Neural progenitor cell (in vitro differentiated cells): ENCODE data around the gene C2CD4C. TPM values are rescaled to one million over a fixed set of nuclear protein-coding genes. Genes with fewer than 3 reads are reported as not detected.

ENCODE experiments used
- DNase-seq: peaks from one replicate; pipeline ENCODE4 v3.0.0-alpha.2; 2016; ENCODE audit warnings: low spot score
- H2AFZ ChIP-seq: fragments of 200-600 bp; sonication (generic); replicated peaks from 2 replicates; pipeline ENCODE4 v1.6.1; 2016; ENCODE audit warnings: antibody characterized with exemption
- H3F3A ChIP-seq: fragments of 200-600 bp; sonication (generic); 2 replicates; pipeline ENCODE4 v1.6.1; 2016; ENCODE audit warnings: antibody characterized with exemption, low read depth
- H3K27ac ChIP-seq: fragments of 200-600 bp; sonication (generic); 2 replicates; pipeline ENCODE4 v1.5.1; 2016; ENCODE audit warnings: mild to moderate bottlenecking
- H3K27me3 ChIP-seq: fragments of 200-600 bp; sonication (generic); 2 replicates; pipeline ENCODE4 v1.6.1; 2016; ENCODE audit warnings: mild to moderate bottlenecking, moderate library complexity
- H3K36me3 ChIP-seq: fragments of 200-600 bp; sonication (generic); 2 replicates; pipeline ENCODE4 v1.5.1; 2016
- H3K4me1 ChIP-seq: fragments of 200-600 bp; sonication (generic); 2 replicates; pipeline ENCODE4 v1.6.1; 2016; ENCODE audit warnings: mixed run types
- H3K4me2 ChIP-seq: fragments of 200-600 bp; sonication (generic); 2 replicates; pipeline ENCODE4 v1.6.1; 2016
- H3K4me3 ChIP-seq: fragments of 200-600 bp; sonication (generic); 2 replicates; pipeline ENCODE4 v1.5.1; 2016
- H3K79me2 ChIP-seq: fragments of 200-600 bp; sonication (generic); 2 replicates; pipeline ENCODE4 v1.6.1; 2016; ENCODE audit warnings: low read depth
- H3K9ac ChIP-seq: fragments of 200-600 bp; sonication (generic); 2 replicates; pipeline ENCODE4 v1.6.1; 2016
- H3K9me3 ChIP-seq: fragments of 200-600 bp; sonication (generic); 2 replicates; pipeline ENCODE4 v1.5.1; 2016; ENCODE audit warnings: low read depth
- H4K20me1 ChIP-seq: fragments of 200-600 bp; sonication (generic); 2 replicates; pipeline ENCODE4 v1.6.1; 2016; ENCODE audit warnings: low read depth
- H3K27ac Mint-ChIP-seq: 3 replicates; pipeline ENCODE4 v1.8.0; 2021; ENCODE audit warnings: mixed read lengths
- H3K27me3 Mint-ChIP-seq: 2 replicates; pipeline ENCODE4 v1.8.0; 2022; ENCODE audit warnings: low read depth, mild to moderate bottlenecking, inconsistent platforms, moderate library complexity, mixed read lengths; ENCODE audit not compliant: insufficient read depth
- H3K36me3 Mint-ChIP-seq: 3 replicates; pipeline ENCODE4 v1.8.0; 2021; ENCODE audit warnings: mixed read lengths
- H3K4me1 Mint-ChIP-seq: 3 replicates; pipeline ENCODE4 v1.8.0; 2021; ENCODE audit warnings: mixed read lengths
- H3K4me3 Mint-ChIP-seq: 3 replicates; pipeline ENCODE4 v1.8.0; 2021; ENCODE audit warnings: mild to moderate bottlenecking, moderate library complexity, mixed read lengths
- H3K9me3 Mint-ChIP-seq: 3 replicates; pipeline ENCODE4 v1.8.0; 2020; ENCODE audit warnings: mixed read lengths
- CTCF ChIP-seq: fragments of 200-600 bp; sonication (generic); IDR thresholded peaks from 2 replicates; pipeline ENCODE4 v1.5.1; 2017; ENCODE audit warnings: antibody characterized with exemption, mild to moderate bottlenecking
- EZH2 ChIP-seq: fragments of 200-600 bp; sonication (generic); IDR thresholded peaks from 2 replicates; pipeline ENCODE4 v1.6.1; 2017; ENCODE audit warnings: antibody characterized with exemption, mild to moderate bottlenecking, moderate library complexity
- EZH2phosphoT487 ChIP-seq: fragments of 200-600 bp; sonication (generic); IDR thresholded peaks from 2 replicates; pipeline ENCODE4 v1.6.1; 2017; ENCODE audit warnings: antibody characterized with exemption
- total RNA-seq: library from RNA; depleted of rRNA; stranded (reverse); fragments of >200 nt; gene quantifications from 2 replicates; pipeline ENCODE4 v1.2.3, GENCODE V29; 2015; ENCODE audit warnings: low replicate concordance

Gene C2CD4C
- total RNA-seq, 1 donor from 2014 or later: 2.3 TPM

GRCh38 chr19:419721-420515 lies 11.0 kb upstream of the C2CD4C start:
- Histone ChIP-seq H3K4me2 (no peak overlapping the region), H3K9ac (no peak overlapping the region), H3K27ac (no peak overlapping the region), H3F3A (no peaks in the 10 kb centered on the region), H3K27me3 (no peaks in the 10 kb centered on the region), H4K20me1 (no peaks in the 10 kb centered on the region), H3K4me3 (no peak overlapping the region), H2AFZ (no peak overlapping the region), H3K9me3 (no peaks in the 10 kb centered on the region), H3K36me3 (no peaks in the 10 kb centered on the region), H3K79me2 (no peaks in the 10 kb centered on the region), H3K4me1 (peaks cover 17% of the 10 kb centered on the region)
- Mint-ChIP-seq H3K4me1 (peaks cover 20% of the 10 kb centered on the region), H3K9me3 (no peaks in the 10 kb centered on the region), H3K27ac (no peak overlapping the region), H3K27me3 (peaks cover 8% of the 10 kb centered on the region), H3K4me3 (no peak overlapping the region), H3K36me3 (peaks cover 2% of the 10 kb centered on the region)
- TF ChIP-seq CTCF (no peak), EZH2 (no peak), EZH2phosphoT487 (no peak)
- no peak for DNase-seq

GRCh38 chr19:418761-419671 lies 10.1 kb upstream of the C2CD4C start:
- Histone ChIP-seq H3K9ac (no peak overlapping the region), H3K4me3 (no peak overlapping the region), H3K4me1 (peaks cover 17% of the 10 kb centered on the region), H3K27me3 (no peaks in the 10 kb centered on the region), H3K4me2 (no peak overlapping the region), H4K20me1 (no peaks in the 10 kb centered on the region), H3K36me3 (no peaks in the 10 kb centered on the region), H3K9me3 (no peaks in the 10 kb centered on the region), H3F3A (no peaks in the 10 kb centered on the region), H3K79me2 (no peaks in the 10 kb centered on the region), H2AFZ (no peak overlapping the region), H3K27ac (no peak overlapping the region)
- no peak for TF ChIP-seq EZH2
- TF ChIP-seq CTCF: no peak
- TF ChIP-seq EZH2phosphoT487: no peak
- peaks cover 2% of the 10 kb centered on the region for H3K36me3 Mint-ChIP-seq
- peak overlapping the region; percentile 96 for H3K27ac Mint-ChIP-seq
- H3K27me3 Mint-ChIP-seq: peaks cover 8% of the 10 kb centered on the region
- no peaks in the 10 kb centered on the region for H3K9me3 Mint-ChIP-seq
- peak overlapping the region; percentile 70 for H3K4me3 Mint-ChIP-seq
- peaks cover 20% of the 10 kb centered on the region for H3K4me1 Mint-ChIP-seq
- no peak for DNase-seq

- H2AFZ ChIP-seq: no peak overlapping the region
- DNase-seq: no peak
These were observed 7.5 kb upstream of the C2CD4C start for GRCh38 chr19:416416-416815.

More at GRCh38 chr19:416416-416815, 7.5 kb upstream of the C2CD4C start:
- Mint-ChIP-seq H3K27me3 (peaks cover 6% of the 10 kb centered on the region), H3K36me3 (peaks cover under 1% of the 10 kb centered on the region), H3K4me1 (peaks cover 27% of the 10 kb centered on the region), H3K9me3 (no peaks in the 10 kb centered on the region), H3K27ac (no peak overlapping the region), H3K4me3 (no peak overlapping the region)
- no peaks in the 10 kb centered on the region for H3K79me2 ChIP-seq
- no peaks in the 10 kb centered on the region for H3K9me3 ChIP-seq
- no peaks in the 10 kb centered on the region for H3K36me3 ChIP-seq
- peaks cover 9% of the 10 kb centered on the region for H3F3A ChIP-seq
- H3K4me2 ChIP-seq: no peak overlapping the region
- no peak overlapping the region for H3K27ac ChIP-seq
- no peak overlapping the region for H3K4me3 ChIP-seq
- TF ChIP-seq EZH2phosphoT487: no peak
- no peaks in the 10 kb centered on the region for H4K20me1 ChIP-seq
- H3K27me3 ChIP-seq: no peaks in the 10 kb centered on the region
- no peak overlapping the region for H3K9ac ChIP-seq
- peaks cover 26% of the 10 kb centered on the region for H3K4me1 ChIP-seq
